Gastroesophageal sphincter (tissue), 3 donors: Measurements from ENCODE around the gene ACAA2.
"Not testable (repeated sequence)": the region's sequence is repeated elsewhere in the genome, so short reads cannot be mapped to it uniquely, and the experiment has no call there.

Source experiments
- POLR2A ChIP-seq, 2 donors: fragments of 450-650 bp; IDR thresholded peaks; one replicate each; pipeline ENCODE4 v1.6.1; 2017; ENCODE audit warnings: antibody characterized with exemption in 2 of 2, mild to moderate bottlenecking in 2 of 2, moderate library complexity in 1 of 2
- POLR2AphosphoS5 ChIP-seq: sonication (generic); formaldehyde crosslinking; IDR thresholded peaks from one replicate; pipeline ENCODE4 v1.6.1; 2017; ENCODE audit warnings: antibody characterized with exemption
- TF ChIP-seq, protein P1 (sequence below), 4 experiments: fragments of 200-600 bp in 2 of 4; fragments of 450-650 bp in 2 of 4; sonication (generic) in 1 of 4; IDR thresholded peaks; one replicate each; pipeline ENCODE4 v1.5.1; 2017 to 2019; ENCODE audit warnings: antibody characterized with exemption in 4 of 4, mild to moderate bottlenecking in 2 of 4, moderate library complexity in 2 of 4

DNA sequence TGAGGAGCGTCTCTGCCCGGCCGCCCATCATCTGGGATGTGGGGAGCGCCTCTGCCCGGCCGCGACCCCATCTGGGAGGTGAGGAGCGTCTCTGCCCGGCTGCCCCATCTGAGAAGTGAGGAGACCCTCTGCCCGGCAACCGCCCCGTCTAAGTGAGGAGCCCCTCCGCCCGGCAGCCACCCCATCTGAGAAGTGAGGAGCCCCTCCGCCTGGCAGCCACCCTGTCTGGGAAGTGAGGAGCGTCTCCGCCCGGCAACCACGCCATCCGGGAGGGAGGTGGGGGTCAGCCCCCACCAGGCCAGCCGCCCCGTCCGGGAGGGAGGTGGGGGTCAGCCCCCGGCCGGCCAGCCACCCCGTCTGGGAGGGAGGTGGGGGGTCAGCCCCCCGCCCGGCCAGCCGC lies 13.5 kb downstream of the ACAA2 start:
- not testable (repeated sequence) for TF ChIP-seq POLR2A (IDR thresholded peaks at IDR 0.05); POLR2AphosphoS5
- TF ChIP-seq, protein P1, sequence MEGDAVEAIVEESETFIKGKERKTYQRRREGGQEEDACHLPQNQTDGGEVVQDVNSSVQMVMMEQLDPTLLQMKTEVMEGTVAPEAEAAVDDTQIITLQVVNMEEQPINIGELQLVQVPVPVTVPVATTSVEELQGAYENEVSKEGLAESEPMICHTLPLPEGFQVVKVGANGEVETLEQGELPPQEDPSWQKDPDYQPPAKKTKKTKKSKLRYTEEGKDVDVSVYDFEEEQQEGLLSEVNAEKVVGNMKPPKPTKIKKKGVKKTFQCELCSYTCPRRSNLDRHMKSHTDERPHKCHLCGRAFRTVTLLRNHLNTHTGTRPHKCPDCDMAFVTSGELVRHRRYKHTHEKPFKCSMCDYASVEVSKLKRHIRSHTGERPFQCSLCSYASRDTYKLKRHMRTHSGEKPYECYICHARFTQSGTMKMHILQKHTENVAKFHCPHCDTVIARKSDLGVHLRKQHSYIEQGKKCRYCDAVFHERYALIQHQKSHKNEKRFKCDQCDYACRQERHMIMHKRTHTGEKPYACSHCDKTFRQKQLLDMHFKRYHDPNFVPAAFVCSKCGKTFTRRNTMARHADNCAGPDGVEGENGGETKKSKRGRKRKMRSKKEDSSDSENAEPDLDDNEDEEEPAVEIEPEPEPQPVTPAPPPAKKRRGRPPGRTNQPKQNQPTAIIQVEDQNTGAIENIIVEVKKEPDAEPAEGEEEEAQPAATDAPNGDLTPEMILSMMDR (IDR thresholded peaks at IDR 0.05) = not testable (repeated sequence)
